Measurements from ENCODE around the gene PRKN.

DNA sequence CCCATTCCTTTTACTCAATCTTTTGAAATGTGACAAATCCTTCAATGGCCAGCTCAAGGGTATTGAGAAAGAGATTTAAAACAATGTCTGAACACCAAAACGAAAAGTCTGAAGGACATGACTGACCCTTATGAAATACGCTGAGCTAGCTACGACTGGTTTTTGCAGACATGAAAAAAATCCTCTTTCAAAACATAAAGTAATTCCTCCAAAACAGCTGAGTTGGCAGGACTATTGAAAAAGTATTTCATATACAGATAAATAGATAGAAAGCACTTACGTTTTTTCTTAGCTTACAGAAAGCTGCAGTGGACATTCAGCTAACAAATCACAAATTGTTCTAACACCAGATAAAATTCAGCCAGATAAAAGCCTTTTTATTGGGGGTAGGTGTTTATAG, 751.0 kb downstream of the PRKN start:
- TF ChIP-seq, protein P1, sequence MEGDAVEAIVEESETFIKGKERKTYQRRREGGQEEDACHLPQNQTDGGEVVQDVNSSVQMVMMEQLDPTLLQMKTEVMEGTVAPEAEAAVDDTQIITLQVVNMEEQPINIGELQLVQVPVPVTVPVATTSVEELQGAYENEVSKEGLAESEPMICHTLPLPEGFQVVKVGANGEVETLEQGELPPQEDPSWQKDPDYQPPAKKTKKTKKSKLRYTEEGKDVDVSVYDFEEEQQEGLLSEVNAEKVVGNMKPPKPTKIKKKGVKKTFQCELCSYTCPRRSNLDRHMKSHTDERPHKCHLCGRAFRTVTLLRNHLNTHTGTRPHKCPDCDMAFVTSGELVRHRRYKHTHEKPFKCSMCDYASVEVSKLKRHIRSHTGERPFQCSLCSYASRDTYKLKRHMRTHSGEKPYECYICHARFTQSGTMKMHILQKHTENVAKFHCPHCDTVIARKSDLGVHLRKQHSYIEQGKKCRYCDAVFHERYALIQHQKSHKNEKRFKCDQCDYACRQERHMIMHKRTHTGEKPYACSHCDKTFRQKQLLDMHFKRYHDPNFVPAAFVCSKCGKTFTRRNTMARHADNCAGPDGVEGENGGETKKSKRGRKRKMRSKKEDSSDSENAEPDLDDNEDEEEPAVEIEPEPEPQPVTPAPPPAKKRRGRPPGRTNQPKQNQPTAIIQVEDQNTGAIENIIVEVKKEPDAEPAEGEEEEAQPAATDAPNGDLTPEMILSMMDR (IDR thresholded peaks at IDR 0.05; ENCODE audit: insufficient read depth, low read length), result no peak
- TF ChIP-seq, protein P2, sequence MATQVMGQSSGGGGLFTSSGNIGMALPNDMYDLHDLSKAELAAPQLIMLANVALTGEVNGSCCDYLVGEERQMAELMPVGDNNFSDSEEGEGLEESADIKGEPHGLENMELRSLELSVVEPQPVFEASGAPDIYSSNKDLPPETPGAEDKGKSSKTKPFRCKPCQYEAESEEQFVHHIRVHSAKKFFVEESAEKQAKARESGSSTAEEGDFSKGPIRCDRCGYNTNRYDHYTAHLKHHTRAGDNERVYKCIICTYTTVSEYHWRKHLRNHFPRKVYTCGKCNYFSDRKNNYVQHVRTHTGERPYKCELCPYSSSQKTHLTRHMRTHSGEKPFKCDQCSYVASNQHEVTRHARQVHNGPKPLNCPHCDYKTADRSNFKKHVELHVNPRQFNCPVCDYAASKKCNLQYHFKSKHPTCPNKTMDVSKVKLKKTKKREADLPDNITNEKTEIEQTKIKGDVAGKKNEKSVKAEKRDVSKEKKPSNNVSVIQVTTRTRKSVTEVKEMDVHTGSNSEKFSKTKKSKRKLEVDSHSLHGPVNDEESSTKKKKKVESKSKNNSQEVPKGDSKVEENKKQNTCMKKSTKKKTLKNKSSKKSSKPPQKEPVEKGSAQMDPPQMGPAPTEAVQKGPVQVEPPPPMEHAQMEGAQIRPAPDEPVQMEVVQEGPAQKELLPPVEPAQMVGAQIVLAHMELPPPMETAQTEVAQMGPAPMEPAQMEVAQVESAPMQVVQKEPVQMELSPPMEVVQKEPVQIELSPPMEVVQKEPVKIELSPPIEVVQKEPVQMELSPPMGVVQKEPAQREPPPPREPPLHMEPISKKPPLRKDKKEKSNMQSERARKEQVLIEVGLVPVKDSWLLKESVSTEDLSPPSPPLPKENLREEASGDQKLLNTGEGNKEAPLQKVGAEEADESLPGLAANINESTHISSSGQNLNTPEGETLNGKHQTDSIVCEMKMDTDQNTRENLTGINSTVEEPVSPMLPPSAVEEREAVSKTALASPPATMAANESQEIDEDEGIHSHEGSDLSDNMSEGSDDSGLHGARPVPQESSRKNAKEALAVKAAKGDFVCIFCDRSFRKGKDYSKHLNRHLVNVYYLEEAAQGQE (IDR thresholded peaks at IDR 0.05; ENCODE audit: insufficient replicate concordance, low read depth), result no peak
- TF ChIP-seq GABPA (IDR thresholded peaks at IDR 0.05; ENCODE audit: low read depth) (no peak), SPI1 (IDR thresholded peaks at IDR 0.05; ENCODE audit: borderline replicate concordance, low read depth) (no peak)
